GM12872 (cell line): Measurements from ENCODE around the gene LUC7L3.

ENCODE experiments used
- TF ChIP-seq, protein P1 (sequence below): IDR thresholded peaks from 3 replicates; pipeline ENCODE4 v1.5.1; 2011; ENCODE audit warnings: low read depth, mild to moderate bottlenecking, low read length, moderate library complexity; ENCODE audit not compliant: insufficient read depth

Gene LUC7L3

DNA sequence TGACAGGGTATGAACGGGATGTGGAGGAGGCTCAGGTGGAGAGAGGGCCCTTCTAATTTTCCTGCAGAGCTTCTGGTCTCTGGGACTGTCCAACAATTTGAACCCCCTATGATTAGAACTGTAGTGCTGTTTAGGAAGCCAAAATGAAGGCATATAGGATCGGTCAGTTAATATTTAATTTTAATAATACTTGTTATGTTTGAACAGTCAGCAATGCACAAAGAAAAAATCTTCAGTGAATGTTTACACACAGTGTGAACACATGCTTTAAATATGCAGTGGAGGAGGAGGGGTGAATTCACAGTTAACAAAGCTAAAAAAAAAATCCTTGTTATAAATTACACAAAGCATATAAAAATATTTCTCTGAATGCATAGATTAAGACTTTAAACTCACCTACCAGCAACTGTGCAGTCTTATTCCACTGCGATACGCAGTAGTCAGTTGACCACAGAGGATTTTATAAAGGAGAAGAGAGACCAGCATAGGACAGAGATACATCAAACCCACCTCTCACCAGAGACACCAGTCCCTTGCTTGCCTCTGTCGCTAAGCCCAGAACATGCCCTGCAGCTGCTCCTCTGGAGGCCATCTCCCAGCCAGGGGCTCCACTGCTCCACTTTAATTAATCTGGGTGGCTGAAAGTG, 26.2 kb upstream of the LUC7L3 start:
- TF ChIP-seq, protein P1, sequence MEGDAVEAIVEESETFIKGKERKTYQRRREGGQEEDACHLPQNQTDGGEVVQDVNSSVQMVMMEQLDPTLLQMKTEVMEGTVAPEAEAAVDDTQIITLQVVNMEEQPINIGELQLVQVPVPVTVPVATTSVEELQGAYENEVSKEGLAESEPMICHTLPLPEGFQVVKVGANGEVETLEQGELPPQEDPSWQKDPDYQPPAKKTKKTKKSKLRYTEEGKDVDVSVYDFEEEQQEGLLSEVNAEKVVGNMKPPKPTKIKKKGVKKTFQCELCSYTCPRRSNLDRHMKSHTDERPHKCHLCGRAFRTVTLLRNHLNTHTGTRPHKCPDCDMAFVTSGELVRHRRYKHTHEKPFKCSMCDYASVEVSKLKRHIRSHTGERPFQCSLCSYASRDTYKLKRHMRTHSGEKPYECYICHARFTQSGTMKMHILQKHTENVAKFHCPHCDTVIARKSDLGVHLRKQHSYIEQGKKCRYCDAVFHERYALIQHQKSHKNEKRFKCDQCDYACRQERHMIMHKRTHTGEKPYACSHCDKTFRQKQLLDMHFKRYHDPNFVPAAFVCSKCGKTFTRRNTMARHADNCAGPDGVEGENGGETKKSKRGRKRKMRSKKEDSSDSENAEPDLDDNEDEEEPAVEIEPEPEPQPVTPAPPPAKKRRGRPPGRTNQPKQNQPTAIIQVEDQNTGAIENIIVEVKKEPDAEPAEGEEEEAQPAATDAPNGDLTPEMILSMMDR: no peak

DNA sequence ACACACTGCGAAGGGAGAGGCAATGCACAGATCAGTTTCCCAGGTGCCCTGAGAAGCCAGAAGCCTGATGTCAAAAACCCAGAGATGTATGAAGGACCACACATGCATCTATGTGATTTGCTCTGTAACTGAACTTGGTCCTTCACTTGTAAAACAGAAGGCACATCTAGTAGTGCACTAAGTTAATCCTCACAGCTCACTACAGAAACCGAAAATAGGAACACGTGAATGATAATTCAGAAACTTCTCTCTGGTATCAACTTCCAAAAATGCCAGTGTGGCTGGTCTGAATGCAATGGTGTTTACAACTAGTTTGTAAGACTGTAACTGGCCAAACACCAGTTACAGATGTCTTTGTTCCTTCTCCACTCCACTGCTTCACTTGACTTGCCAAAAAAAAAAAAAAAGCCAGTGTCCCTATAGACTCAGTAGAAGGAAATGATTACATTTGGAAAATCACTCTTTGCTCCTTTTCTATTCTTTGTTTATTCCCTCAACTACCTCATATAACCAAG, 23.0 kb upstream of the LUC7L3 start:
- TF ChIP-seq, protein P1: no peak

DNA sequence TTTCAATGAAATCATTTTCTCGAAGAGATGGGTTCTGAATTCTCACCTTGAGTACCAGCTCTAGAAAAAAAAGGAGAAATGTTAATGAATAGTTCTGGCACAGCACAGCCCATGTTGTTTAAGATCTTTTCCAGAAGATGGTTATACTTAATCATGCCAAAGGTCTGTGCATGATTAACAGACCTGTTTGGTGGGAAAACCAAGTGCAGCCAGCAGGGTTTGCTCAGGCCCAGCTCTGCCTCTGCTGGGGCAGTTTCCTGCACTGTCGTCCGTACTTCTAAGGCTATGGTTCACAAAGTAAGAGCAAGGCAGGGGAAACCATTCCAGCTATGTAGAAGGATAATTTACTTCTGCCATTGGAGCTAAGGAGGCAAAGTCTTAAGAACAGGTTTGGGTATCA, 22.3 kb upstream of the LUC7L3 start:
- TF ChIP-seq, protein P1: no peak

DNA sequence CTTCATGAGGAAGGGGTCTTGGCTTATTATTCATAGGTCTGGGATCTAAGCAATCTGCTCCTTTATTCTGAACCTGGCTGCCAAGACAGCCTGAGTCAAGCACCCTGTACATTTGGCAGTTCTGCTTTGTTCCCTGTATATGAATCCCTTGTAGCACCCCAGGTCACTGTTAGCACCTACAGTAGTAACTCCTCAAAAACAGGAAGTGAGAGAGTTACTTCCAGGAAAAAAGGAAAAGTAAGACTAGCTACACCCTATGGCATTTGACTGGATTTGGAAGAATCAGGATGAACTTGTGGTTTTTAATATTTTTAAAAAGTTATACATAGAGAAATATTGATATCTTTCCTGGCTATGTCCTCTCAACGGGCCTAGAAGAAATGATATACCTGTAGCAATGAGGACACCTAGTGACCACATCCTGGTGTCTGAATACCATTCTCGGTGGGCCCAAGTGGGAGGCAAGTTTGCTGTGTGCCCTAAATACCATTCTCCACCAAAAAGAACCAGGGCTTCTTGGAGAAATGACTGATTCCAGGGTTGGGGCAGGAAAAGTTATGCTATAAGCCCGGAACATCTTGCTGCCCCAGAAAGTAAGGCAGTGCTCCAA, 21.6 kb upstream of the LUC7L3 start:
- TF ChIP-seq, protein P1: no peak

DNA sequence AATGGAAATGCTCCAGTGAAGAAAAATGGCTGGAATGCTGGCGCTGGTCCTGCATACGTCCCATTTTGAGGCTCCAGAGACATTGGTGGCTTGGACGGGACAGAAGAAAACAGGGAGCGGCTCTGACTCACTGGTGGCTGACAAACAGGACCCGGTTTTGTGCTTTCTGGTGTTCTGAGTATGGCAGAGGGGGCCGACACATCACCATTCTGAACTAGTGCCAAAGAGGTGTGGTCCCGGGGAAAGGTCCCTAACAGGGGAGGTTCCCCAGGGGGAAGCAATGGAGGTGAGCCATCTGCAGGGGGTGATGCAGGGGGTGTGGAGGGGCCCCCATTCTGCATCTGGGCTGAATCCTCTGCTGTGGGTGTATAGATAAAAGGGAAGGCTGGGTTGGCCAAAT, 20.0 kb upstream of the LUC7L3 start:
- TF ChIP-seq, protein P1: no peak

DNA sequence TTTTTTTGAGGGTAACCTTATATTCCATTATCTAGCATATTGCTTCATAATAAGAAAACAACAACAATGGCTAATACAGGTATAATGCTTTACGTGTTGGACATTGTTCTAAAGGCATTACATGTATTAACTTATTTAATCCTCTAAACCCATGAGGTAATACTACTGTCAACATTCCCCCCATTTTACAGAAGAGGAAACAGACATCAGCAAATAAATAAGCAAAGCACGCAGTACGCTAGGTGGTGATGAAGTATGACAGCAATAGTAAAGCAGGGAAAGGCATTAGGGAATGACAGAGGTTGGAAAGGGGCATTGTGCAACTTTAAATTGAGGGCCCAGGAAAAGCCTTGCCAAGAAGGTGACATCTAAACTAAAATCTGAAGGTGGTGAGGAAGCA, 16.2 kb upstream of the LUC7L3 start:
- TF ChIP-seq, protein P1: no peak

DNA sequence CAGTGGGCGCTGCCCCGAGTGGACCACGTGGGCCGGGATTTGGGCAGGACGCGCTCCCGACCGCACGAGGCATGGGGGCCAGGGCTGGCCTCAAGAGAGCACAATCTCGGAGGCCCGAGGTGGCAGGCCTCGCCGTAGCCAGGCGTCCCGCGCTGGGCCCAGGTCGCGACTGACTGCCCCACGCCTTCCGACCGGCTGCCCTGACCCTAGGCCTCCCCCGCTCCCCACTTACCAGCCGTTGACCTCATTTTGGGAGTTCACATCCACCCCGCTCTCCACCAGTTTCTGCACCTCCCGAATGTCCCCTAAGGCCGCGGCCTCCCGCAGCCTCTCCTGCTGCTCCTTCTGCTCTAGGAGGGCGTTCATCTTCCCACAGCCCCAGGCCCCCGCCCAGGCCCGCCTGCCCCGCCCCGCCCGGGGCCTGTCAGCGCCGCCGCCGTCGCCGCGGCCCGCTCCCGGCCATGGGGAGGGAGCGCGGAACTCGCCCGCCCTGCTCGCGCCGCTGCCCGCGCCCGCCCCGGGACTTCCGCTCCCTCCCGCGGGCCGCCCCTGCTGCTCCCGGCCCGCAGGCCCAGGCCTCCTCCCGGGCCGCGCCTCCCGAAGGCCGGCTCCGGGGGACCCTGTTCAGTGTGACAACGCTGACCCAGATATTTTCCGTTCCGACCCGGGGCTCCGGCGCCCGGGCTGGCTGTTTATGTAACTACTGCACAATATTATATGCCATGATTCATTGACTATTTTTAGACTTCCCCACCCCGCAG, 11.9 kb upstream of the LUC7L3 start, which contains the start of gene ANKRD40:
Gene ANKRD40 (minus strand): TSS at position 626 of the 761 bp plus-strand sequence. CDS start 260 bp downstream, at position 366.
- TF ChIP-seq, protein P1: no peak
